ENCODE results near the gene PRR13.

GRCh38 chr12:53483225-53483978 lies 41.9 kb downstream of the PRR13 start:
- TF ChIP-seq CTCF (IDR thresholded peaks at IDR 0.05), result no peak
- no peak for TF ChIP-seq EP300 (IDR thresholded peaks at IDR 0.05)

Data from esophagus muscularis mucosa (tissue), 3 donors.